Loucy (cell line): ENCODE results near the gene ASB12.

ENCODE experiments used
- EZH2phosphoT487 ChIP-seq: fragments of 200-600 bp; IDR thresholded peaks from 2 replicates; pipeline ENCODE4 v1.6.1; 2018; ENCODE audit warnings: antibody characterized with exemption, mild to moderate bottlenecking, moderate library complexity, borderline replicate concordance
- TF ChIP-seq, protein P1 (sequence below): fragments of 200-600 bp; sonication (generic); conservative IDR thresholded peaks from 2 replicates; pipeline ENCODE4 v1.5.1; 2014; ENCODE audit warnings: mild to moderate bottlenecking, antibody characterized with exemption, low read length

GRCh38 chrX:64265265-64265664 lies 34.9 kb upstream of the ASB12 start:
- TF ChIP-seq, protein P1, sequence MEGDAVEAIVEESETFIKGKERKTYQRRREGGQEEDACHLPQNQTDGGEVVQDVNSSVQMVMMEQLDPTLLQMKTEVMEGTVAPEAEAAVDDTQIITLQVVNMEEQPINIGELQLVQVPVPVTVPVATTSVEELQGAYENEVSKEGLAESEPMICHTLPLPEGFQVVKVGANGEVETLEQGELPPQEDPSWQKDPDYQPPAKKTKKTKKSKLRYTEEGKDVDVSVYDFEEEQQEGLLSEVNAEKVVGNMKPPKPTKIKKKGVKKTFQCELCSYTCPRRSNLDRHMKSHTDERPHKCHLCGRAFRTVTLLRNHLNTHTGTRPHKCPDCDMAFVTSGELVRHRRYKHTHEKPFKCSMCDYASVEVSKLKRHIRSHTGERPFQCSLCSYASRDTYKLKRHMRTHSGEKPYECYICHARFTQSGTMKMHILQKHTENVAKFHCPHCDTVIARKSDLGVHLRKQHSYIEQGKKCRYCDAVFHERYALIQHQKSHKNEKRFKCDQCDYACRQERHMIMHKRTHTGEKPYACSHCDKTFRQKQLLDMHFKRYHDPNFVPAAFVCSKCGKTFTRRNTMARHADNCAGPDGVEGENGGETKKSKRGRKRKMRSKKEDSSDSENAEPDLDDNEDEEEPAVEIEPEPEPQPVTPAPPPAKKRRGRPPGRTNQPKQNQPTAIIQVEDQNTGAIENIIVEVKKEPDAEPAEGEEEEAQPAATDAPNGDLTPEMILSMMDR: no peak
- no peak for TF ChIP-seq EZH2phosphoT487
